ENCODE measurements around the gene TNS2.
"Not testable (repeated sequence)": the region's sequence is repeated elsewhere in the genome, so short reads cannot be mapped to it uniquely, and the experiment has no call there.

Gene TNS2, protein sequence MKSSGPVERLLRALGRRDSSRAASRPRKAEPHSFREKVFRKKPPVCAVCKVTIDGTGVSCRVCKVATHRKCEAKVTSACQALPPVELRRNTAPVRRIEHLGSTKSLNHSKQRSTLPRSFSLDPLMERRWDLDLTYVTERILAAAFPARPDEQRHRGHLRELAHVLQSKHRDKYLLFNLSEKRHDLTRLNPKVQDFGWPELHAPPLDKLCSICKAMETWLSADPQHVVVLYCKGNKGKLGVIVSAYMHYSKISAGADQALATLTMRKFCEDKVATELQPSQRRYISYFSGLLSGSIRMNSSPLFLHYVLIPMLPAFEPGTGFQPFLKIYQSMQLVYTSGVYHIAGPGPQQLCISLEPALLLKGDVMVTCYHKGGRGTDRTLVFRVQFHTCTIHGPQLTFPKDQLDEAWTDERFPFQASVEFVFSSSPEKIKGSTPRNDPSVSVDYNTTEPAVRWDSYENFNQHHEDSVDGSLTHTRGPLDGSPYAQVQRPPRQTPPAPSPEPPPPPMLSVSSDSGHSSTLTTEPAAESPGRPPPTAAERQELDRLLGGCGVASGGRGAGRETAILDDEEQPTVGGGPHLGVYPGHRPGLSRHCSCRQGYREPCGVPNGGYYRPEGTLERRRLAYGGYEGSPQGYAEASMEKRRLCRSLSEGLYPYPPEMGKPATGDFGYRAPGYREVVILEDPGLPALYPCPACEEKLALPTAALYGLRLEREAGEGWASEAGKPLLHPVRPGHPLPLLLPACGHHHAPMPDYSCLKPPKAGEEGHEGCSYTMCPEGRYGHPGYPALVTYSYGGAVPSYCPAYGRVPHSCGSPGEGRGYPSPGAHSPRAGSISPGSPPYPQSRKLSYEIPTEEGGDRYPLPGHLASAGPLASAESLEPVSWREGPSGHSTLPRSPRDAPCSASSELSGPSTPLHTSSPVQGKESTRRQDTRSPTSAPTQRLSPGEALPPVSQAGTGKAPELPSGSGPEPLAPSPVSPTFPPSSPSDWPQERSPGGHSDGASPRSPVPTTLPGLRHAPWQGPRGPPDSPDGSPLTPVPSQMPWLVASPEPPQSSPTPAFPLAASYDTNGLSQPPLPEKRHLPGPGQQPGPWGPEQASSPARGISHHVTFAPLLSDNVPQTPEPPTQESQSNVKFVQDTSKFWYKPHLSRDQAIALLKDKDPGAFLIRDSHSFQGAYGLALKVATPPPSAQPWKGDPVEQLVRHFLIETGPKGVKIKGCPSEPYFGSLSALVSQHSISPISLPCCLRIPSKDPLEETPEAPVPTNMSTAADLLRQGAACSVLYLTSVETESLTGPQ (N-terminal part only)
- 1.9 to 4.2 (median 2.4) reads per million in 4 experiments for total RNA-seq

- DNase-seq, result no peak
Measured at GRCh38 chr12:53049571-53050318, at the start of gene TNS2. TSS of gene TNS2 (plus strand) at chr12:53050065. CDS start at chr12:53050186, 121 bp downstream.

DNA sequence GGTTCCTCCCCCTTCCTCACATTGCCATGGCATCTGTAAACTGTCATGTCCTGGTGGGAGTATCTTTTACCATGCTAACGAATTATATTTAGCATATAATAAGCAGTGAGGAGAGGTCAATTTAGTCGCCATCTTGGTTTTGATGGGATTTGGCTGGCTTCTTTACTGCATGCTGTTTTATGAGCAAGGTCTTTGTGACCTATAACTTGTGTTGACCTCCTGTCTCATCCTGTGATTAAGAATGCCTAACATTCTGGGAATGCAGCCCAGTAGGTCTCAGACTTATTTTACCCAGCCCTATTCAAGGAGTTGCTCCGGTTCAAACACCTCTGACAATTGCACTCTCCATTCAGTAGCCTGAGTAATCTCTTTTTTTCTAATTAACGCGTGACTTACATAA is 45.7 kb upstream of the TNS2 start:
- DNase-seq, result no peak

DNA sequence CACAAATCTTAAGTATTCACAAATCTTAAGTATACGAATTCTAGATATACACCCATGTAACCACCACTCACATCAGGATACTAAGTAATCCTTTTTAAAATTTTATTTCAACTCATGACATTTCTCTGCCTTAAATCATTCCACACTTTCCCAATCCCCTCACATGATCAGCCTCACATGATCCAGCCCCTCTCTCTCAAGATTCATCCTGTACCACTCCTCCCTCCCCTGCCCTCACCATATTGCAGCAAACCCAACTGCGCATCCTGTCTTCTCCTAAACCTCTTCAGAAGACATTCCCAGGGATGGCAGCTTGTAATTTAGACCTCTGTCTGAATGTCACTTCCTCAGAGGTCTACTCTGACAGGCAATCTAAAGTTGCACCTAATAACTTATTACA is 45.3 kb upstream of the TNS2 start:
- no peak for DNase-seq

DNA sequence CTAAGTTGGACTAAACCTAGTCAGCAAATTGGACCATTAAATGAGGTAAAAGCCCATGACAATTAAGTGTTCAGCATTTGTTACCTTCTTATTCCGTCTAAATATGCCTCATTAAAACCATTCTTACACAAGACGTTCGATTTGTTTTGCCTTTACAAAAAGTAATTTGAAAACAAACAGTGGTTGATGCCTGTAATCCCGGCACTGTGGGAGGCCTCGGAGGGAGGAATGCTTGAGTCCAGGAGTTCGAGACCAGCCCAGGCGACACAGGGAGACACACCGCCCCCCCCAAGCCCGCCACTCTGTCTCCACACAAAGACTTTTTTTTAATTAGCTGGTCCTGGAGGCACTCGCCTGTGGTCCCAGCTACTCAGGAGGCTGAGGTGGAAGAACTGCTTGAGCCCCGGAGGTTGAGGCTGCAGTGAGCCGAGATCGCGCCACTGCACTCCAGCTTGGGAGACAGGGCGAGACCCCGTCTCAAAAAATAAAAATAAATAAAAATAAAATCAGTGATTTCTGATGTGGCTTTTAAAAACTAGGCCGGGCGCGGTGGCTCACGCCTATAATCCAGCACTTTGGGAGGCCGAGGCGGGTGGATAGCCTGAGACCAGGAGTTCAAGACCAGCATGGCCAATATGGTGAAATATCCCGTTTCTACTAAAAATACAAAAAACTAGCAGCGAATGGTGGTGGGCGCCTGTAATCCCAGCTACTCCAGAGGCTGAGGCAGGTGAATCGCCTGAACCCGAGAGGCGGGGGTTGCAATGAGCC is 44.5 kb upstream of the TNS2 start:
- no peak for DNase-seq

- peak; percentile 98 for DNase-seq
Measured at GRCh38 chr12:53005986-53006809, 43.7 kb upstream of the TNS2 start, which contains the start of gene EIF4B. TSS of gene EIF4B (plus strand) at chr12:53006456. CDS start at chr12:53006484, 28 bp downstream.

DNA sequence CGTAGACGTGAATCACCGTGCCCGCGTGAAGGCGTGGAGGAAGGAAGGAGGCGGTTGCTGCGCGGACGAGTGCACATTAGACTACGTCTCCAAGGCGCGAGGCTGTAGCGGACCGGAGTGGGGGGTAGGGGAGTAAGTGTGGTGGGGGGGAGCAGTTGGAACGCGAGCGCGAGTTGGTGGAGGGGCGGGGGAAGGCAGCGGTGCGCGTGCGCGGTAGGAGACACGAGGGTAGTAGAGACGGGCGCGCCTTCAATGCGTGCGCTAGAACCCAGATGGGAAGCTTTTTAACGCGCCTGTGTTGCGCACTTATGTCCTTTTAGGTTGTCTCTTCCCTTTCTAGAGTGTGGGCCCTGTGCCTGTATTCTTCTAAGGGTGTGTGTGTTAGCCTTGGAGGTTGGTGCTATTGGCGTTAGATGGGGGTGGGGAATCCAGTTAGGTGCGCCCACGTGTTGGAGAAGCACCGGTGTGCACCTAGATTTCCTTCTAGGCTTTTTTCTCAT is 43.0 kb upstream of the TNS2 start:
- DNase-seq, result peak; percentile 69

DNA sequence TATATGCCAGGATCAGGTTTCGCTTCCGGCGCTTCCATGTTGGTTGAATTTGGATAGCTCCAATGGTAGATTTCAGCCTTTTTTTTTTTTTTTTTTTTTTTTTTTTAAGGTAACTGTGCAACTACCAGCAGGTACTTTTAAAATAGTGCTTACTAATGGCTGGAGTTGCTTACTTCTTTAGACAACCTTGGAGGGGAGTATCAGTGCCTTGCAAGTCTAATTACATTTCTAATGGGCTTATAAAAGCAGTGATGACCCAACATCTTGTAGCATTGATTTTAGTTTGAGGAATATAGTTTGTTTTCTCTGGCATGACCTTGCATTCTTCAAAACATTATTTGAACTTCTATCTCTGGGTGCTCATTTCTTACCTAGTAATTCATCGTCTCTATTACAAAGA is 42.5 kb upstream of the TNS2 start:
- no peak for DNase-seq

- DNase-seq, result not testable (repeated sequence)
Measured at GRCh38 chr12:53008760-53009159, 41.1 kb upstream of the TNS2 start.

DNA sequence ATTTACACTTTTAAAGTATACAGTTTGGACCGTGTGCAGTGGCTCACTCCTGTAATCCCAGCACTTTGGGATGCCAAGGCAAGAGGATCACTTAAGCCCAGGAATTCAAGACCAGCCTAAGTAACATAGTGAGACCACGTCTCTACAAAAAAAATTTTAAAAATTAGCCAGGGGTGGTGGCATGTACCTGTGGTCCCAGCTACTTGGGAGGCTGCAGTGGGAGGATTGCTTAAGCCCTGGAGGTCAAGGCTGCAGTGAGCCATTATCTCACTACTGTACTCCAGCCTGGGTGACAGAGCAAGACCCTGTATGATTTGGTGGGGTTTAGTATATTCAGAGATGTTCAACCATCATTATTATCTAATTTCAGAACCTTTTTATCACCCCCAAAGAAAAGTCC is 38.9 kb upstream of the TNS2 start:
- DNase-seq, result no peak

- no peak for DNase-seq
Measured at GRCh38 chr12:53011889-53012288, 38.0 kb upstream of the TNS2 start.

- DNase-seq, result no peak
Measured at GRCh38 chr12:53012928-53013327, 36.9 kb upstream of the TNS2 start.

GRCh38 chr12:53014709-53015108 is 35.2 kb upstream of the TNS2 start:
- DNase-seq, result no peak

- DNase-seq, result no peak
Measured at GRCh38 chr12:53025250-53025649, 24.6 kb upstream of the TNS2 start.

GRCh38 chr12:53027014-53027413 is 22.9 kb upstream of the TNS2 start:
- not testable (repeated sequence) for DNase-seq

DNA sequence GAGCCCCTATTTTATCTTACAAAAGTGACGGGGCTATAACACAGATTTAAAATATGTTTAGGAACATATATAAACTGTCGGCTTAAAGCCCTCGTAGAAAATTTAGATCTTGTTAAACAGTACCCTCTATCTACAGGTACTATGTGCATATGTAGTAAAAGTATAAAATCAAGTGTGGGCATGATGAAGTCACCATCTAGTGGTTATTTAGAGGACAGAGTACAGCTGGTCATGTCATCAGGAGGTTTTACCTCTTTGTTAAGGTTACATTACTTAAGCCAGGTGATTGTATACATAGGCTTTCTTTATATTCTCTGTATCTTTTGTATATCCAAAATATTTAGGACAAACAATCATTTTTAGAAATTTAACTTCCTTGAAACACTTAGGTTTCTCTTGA is 18.2 kb upstream of the TNS2 start:
- no peak for DNase-seq

DNA sequence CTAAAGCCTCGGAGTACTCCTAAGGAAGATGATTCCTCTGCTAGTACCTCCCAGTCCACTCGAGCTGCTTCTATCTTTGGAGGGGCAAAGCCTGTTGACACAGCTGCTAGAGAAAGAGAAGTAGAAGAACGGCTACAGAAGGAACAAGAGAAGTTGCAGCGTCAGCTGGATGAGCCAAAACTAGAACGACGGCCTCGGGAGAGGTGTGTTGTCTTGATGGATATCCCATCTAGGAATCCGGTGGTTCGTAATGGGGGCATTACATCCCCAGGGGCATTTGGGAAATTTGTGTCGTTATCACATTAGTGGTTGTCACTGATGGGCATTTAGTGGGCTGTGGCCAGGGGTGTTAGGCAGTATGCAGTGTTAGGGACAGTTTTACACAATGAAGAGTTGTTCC is 16.0 kb upstream of the TNS2 start:
- not testable (repeated sequence) for DNase-seq

GRCh38 chr12:53034459-53034858 is 15.4 kb upstream of the TNS2 start:
- no peak for DNase-seq

- DNase-seq, result no peak
Measured at GRCh38 chr12:53036802-53037201, 13.1 kb upstream of the TNS2 start.

GRCh38 chr12:53039851-53040250 is 10.0 kb upstream of the TNS2 start:
- DNase-seq, result no peak

Measured in effector CD8-positive, alpha-beta T cell (primary cell).